C4-2B (cell line): ENCODE data around the gene GABPA.

Source experiments
- H3K27ac ChIP-seq: fragments of 450-650 bp; 2 replicates; pipeline ENCODE4 v1.5.1; 2017
- CTCF ChIP-seq: fragments of 450-650 bp; conservative IDR thresholded peaks from 2 replicates; pipeline ENCODE4 v1.5.1; 2017; ENCODE audit warnings: mild to moderate bottlenecking
- ZFX ChIP-seq: fragments of 450-650 bp; IDR thresholded peaks from 2 replicates; pipeline ENCODE4 v1.6.1; 2017

Gene GABPA

GRCh38 chr21:25750085-25750484 is 15.3 kb downstream of the GABPA start:
- no peak overlapping the region for H3K27ac ChIP-seq
- no peak for TF ChIP-seq ZFX
- no peak for TF ChIP-seq CTCF

GRCh38 chr21:25752416-25752815 is 17.6 kb downstream of the GABPA start:
- no peak overlapping the region for H3K27ac ChIP-seq
- TF ChIP-seq ZFX, result no peak
- TF ChIP-seq CTCF, result no peak

GRCh38 chr21:25756190-25756932 is 21.6 kb downstream of the GABPA start:
- TF ChIP-seq ZFX (no peak), CTCF (no peak)
- no peak overlapping the region for H3K27ac ChIP-seq

GRCh38 chr21:25757531-25757930 is 22.8 kb downstream of the GABPA start:
- no peak overlapping the region for H3K27ac ChIP-seq
- TF ChIP-seq CTCF (no peak), ZFX (no peak)

- H3K27ac ChIP-seq, result no peak overlapping the region
- TF ChIP-seq ZFX, result no peak
- TF ChIP-seq CTCF, result no peak
These were observed 24.8 kb downstream of the GABPA start for GRCh38 chr21:25759573-25759972.

GRCh38 chr21:25760061-25760460 is 25.3 kb downstream of the GABPA start:
- no peak for TF ChIP-seq CTCF
- TF ChIP-seq ZFX, result no peak
- no peak overlapping the region for H3K27ac ChIP-seq

- TF ChIP-seq ZFX (no peak), CTCF (no peak)
- H3K27ac ChIP-seq, result no peak overlapping the region
These were observed 25.9 kb downstream of the GABPA start for GRCh38 chr21:25760677-25761076.
